OCI-LY1 (cell line): Measurements from ENCODE around the gene RTL3.

Source experiments
- H2AFZ ChIP-seq: fragments of 200-600 bp; sonication (generic), shearing (Covaris generic); 2 replicates; pipeline ENCODE4 v1.6.0; 2014; ENCODE audit warnings: antibody characterized with exemption, mild to moderate bottlenecking, low read length
- H3F3A ChIP-seq: fragments of 200-600 bp; sonication (generic), shearing (Covaris generic); 2 replicates; pipeline ENCODE4 v1.6.0; 2014; ENCODE audit warnings: mild to moderate bottlenecking, antibody characterized with exemption, low read length, moderate library complexity; ENCODE audit not compliant: insufficient read depth
- H3K27ac ChIP-seq: fragments of 200-600 bp; sonication (generic); 2 replicates; pipeline ENCODE4 v1.5.1; 2014; ENCODE audit warnings: low read length, mixed run types, mild to moderate bottlenecking, low read depth; ENCODE audit not compliant: poor library complexity, severe bottlenecking
- H3K27me3 ChIP-seq: fragments of 200-600 bp; sonication (generic); 2 replicates; pipeline ENCODE4 v1.6.0; 2014; ENCODE audit warnings: antibody characterized with exemption, mild to moderate bottlenecking, low read length, moderate library complexity; ENCODE audit not compliant: insufficient read depth
- H3K36me3 ChIP-seq: fragments of 200-600 bp; sonication (generic); 2 replicates; pipeline ENCODE4 v1.6.1; 2014; ENCODE audit warnings: mild to moderate bottlenecking, antibody characterized with exemption, low read length, moderate library complexity, mixed read lengths; ENCODE audit not compliant: insufficient read depth
- H3K4me1 ChIP-seq: fragments of 200-600 bp; sonication (generic); 2 replicates; pipeline ENCODE4 v1.5.1; 2014; ENCODE audit warnings: mild to moderate bottlenecking, low read length, moderate library complexity; ENCODE audit not compliant: insufficient read depth, severe bottlenecking
- H3K4me2 ChIP-seq: fragments of 200-600 bp; sonication (generic), shearing (Covaris generic); 2 replicates; pipeline ENCODE4 v1.6.1; 2014; ENCODE audit warnings: low read length
- H3K4me3 ChIP-seq: fragments of 200-600 bp; sonication (generic); 2 replicates; pipeline ENCODE4 v1.5.1; 2014; ENCODE audit warnings: low read length, low read depth, mild to moderate bottlenecking, mixed read lengths; ENCODE audit not compliant: poor library complexity, severe bottlenecking
- H3K79me2 ChIP-seq: fragments of 200-600 bp; shearing (Covaris generic); 2 replicates; pipeline ENCODE4 v1.6.1; 2016; ENCODE audit warnings: mixed run types, low read length, mixed read lengths; ENCODE audit not compliant: insufficient read depth
- H3K9ac ChIP-seq: fragments of 200-600 bp; sonication (generic), shearing (Covaris generic); 2 replicates; pipeline ENCODE4 v1.6.1; 2014; ENCODE audit warnings: mild to moderate bottlenecking, low read length, mixed read lengths
- H3K9me2 ChIP-seq: fragments of 200-600 bp; sonication (generic), shearing (Covaris generic); 2 replicates; pipeline ENCODE4 v1.6.1; 2014; ENCODE audit warnings: low read depth, mild to moderate bottlenecking, low read length, mixed read lengths
- H3K9me3 ChIP-seq: fragments of 200-600 bp; shearing (Covaris generic); 2 replicates; pipeline ENCODE4 v1.6.1; 2014; ENCODE audit warnings: low read length, mixed read lengths
- H4K20me1 ChIP-seq: fragments of 200-600 bp; sonication (generic), shearing (Covaris generic); 2 replicates; pipeline ENCODE4 v1.6.0; 2016; ENCODE audit warnings: mild to moderate bottlenecking, low read length; ENCODE audit not compliant: insufficient read depth
- CTCF ChIP-seq: fragments of 200-600 bp; sonication (generic), shearing (Covaris generic); IDR thresholded peaks from 2 replicates; pipeline ENCODE4 v1.5.1; 2017; ENCODE audit warnings: mild to moderate bottlenecking, antibody characterized with exemption, low read length, moderate library complexity, mixed read lengths
- EZH2 ChIP-seq: fragments of 200-600 bp; sonication (generic), shearing (Covaris generic); IDR thresholded peaks from 2 replicates; pipeline ENCODE4 v1.8.0; 2017; ENCODE audit warnings: borderline replicate concordance, mixed run types, mild to moderate bottlenecking, antibody characterized with exemption, low read length, moderate library complexity, mixed read lengths

Gene RTL3

GRCh38 chrX:78655642-78656041 is 3.5 kb downstream of the RTL3 start:
- no peaks in the 10 kb centered on the region for H3K36me3 ChIP-seq
- no peak overlapping the region for H3K9ac ChIP-seq
- H3K4me3 ChIP-seq = no peak overlapping the region
- no peaks in the 10 kb centered on the region for H3K79me2 ChIP-seq
- H3K9me3 ChIP-seq = no peaks in the 10 kb centered on the region
- H3K27me3 ChIP-seq = no peaks in the 10 kb centered on the region
- H3F3A ChIP-seq = no peaks in the 10 kb centered on the region; the same call in 1 of the 2 replicates
- H4K20me1 ChIP-seq = no peaks in the 10 kb centered on the region
- TF ChIP-seq CTCF (no peak), EZH2 (no peak)
- H2AFZ ChIP-seq = no peak overlapping the region
- no peak overlapping the region for H3K27ac ChIP-seq
- no peak overlapping the region for H3K4me2 ChIP-seq
- no peaks in the 10 kb centered on the region for H3K9me2 ChIP-seq
- peaks cover 64% of the 10 kb centered on the region for H3K4me1 ChIP-seq

- peak overlapping the region; percentile 63 for H3K4me3 ChIP-seq
Measured at GRCh38 chrX:78653118-78653822, 5.9 kb downstream of the RTL3 start.

GRCh38 chrX:78650906-78651437 is 8.2 kb downstream of the RTL3 start:
- H3K4me1 ChIP-seq = peaks cover 53% of the 10 kb centered on the region
- H3K36me3 ChIP-seq = no peaks in the 10 kb centered on the region
- no peaks in the 10 kb centered on the region for H3K9me3 ChIP-seq
- H3K79me2 ChIP-seq = no peaks in the 10 kb centered on the region
- peak overlapping the region; percentile 76 for H3K4me2 ChIP-seq
- H3K9ac ChIP-seq = peak overlapping the region; percentile 89
- no peaks in the 10 kb centered on the region for H3K9me2 ChIP-seq
- H3K27ac ChIP-seq = peak overlapping the region; percentile 96
- H3F3A ChIP-seq = no peaks in the 10 kb centered on the region; the same call in 1 of the 2 replicates
- TF ChIP-seq CTCF (no peak), EZH2 (no peak)
- no peak overlapping the region for H2AFZ ChIP-seq
- H3K4me3 ChIP-seq = peak overlapping the region; percentile 63
- H3K27me3 ChIP-seq = no peaks in the 10 kb centered on the region
- no peaks in the 10 kb centered on the region for H4K20me1 ChIP-seq

More at GRCh38 chrX:78653118-78653822, 5.9 kb downstream of the RTL3 start:
- no peak overlapping the region for H2AFZ ChIP-seq
- H3K9me3 ChIP-seq = no peaks in the 10 kb centered on the region
- no peaks in the 10 kb centered on the region for H3K27me3 ChIP-seq
- H3K9me2 ChIP-seq = no peaks in the 10 kb centered on the region
- no peaks in the 10 kb centered on the region; the same call in 1 of the 2 replicates for H3F3A ChIP-seq
- peak overlapping the region; percentile 89 for H3K9ac ChIP-seq
- TF ChIP-seq EZH2 (no peak), CTCF (no peak)
- H3K36me3 ChIP-seq = no peaks in the 10 kb centered on the region
- no peaks in the 10 kb centered on the region for H3K79me2 ChIP-seq
- peak overlapping the region; percentile 76 for H3K4me2 ChIP-seq
- H3K4me1 ChIP-seq = peaks cover 54% of the 10 kb centered on the region
- no peaks in the 10 kb centered on the region for H4K20me1 ChIP-seq
- H3K27ac ChIP-seq = peak overlapping the region; percentile 96
